Hematopoietic multipotent progenitor cell treated with erythropoietin and hydrocortisone succinate and interleukin-3 and kit ligand, for 17 days (in vitro differentiated cells): ENCODE results near the gene SETDB2.

Experiments
- DNase-seq: peaks from one replicate; pipeline ENCODE4 v3.0.0-alpha.2; 2015; ENCODE audit warnings: low spot score

SETDB2 gene

DNA sequence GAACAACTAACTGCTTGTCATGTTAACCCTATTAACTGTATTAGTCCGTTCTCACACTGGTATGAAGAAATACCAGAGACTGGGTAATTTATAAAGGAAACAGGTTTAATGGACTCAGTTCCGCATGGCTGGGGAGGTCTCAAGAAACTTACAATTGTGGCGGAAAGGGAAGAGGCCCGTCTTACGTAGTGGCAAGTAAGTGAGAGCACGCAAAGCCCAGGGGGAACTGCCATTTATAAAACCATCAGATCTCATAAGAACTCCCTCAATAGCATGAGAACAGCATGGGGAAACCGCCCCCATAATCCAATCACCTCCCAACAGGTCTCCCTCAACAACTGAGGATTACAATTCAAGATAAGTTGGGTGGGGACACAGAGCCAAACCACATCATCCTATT is 86.4 kb downstream of the SETDB2 start:
- no peak for DNase-seq

DNA sequence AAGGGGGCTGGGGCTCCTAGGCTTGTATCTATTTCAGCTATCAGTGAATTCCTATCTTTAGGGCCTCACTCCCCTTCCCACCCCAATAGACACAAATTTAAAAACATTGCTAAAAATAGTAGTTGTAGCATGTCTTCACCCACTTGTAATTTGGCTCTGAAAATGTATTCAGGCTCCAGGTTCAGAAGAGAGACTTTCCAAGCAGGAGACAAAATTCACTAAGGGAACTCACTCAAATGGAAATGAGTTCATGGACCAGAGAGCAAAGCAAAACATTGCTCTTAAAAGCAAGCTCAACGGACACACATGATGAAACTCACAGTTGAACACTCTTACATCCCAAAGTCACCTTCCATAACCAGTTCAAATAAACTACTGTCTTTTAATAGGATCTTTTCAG is 88.5 kb downstream of the SETDB2 start:
- no peak for DNase-seq

DNA sequence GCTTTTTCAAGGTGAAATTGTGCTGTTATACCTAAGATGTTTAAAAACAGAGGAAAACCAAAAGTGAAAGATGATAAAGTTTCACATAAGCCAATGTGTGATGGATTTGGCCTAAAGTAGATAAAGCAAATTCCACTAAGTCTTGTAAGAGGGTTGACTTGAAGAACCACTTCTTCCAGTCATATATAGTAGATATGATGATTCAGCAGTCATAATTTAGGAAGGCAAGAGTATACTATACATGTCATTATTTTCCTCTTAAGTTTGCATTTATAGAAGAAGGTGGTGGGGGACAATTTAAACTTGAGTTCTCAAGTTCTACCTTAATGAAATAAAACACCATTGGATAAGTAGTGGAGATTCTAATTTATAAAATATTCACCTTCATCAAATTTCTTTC is 88.9 kb downstream of the SETDB2 start:
- no peak for DNase-seq

- DNase-seq, result no peak
Measured at GRCh38 chr13:49533591-49534269, 89.7 kb downstream of the SETDB2 start.

- no peak for DNase-seq
Measured at GRCh38 chr13:49536144-49536873, 92.2 kb downstream of the SETDB2 start.

DNA sequence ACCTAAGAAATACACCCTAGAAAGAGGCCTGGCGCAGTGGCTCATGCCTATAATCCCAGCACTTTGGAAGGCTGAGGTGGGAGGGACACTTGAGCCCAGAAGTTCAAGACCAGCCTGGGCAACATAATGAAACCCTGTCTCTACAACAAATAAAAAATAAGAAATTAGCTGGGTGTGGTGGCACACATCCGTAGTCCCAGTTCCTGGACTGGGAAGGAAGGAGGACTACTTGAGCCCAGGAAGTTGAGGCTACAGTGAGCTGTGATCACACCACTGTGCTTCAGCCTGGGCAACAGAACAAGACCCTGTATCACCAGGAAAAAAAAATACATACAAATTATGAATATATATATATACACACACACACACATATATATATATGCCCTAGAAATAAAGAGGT is 94.3 kb downstream of the SETDB2 start:
- DNase-seq, result no peak

DNA sequence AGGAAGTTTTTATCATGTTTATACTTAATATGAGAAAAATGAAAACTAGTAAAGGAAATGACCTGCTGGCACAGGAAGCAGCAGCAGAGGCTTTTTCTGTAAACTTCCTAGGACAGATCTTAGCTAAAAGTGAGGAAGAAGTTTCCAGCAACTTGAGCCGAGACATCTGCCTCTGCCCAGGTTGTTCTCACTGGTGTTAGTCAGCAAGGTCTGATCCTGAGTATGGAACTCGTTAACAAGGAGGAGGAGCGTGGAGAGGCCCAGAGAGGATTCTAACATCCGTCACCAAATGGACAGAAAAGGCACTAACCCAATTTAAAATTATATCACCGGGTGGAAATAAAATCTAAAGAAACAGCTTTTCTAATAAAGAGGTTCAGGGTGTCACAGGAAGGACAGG is 95.2 kb downstream of the SETDB2 start:
- no peak for DNase-seq

DNA sequence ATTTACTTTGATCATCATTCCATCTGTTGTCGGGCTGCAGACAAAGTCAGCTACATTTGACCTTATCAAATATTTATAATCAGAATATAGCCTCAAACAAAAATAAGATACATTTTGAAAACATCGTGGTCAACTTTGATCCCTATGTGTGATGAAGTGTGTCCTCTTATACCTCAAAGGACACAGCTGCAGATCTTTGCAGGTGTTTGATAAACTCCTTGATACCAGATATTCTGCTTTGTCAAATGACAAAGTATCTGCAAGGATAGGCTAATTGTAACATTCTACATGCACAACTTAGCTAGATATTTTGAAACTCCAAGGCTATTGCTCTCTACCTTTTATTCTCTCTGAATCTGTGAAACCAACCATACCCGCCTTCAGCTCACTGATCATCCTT is 95.7 kb downstream of the SETDB2 start:
- DNase-seq, result no peak

- no peak for DNase-seq
Measured at GRCh38 chr13:49540552-49540951, 96.5 kb downstream of the SETDB2 start.

DNA sequence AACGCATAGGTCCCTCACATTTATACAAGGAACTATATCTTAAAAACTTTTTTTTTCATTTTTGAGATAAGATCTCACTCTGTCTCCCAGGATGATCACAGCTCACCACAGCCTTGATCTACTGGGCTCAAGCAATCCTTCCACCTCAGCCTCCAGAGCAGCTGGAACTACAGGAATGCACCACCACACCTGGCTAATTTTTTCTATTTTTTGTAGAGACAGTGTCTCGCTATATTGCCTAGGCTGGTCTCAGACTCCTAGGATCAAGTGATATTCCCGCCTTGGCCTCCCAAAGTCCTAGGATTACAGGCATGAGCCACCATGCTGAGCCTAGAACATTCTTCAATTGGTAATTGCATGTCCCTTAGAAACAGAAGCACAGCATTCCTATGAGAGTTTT is 99.6 kb downstream of the SETDB2 start:
- DNase-seq, result no peak
